CD1c-positive myeloid dendritic cell (primary cell): Measurements from ENCODE around the gene SPIN2B.

Experiments
- DNase-seq: peaks from one replicate; pipeline ENCODE4 v3.0.0-alpha.2; 2016; ENCODE audit errors: extremely low spot score

SPIN2B gene

DNA sequence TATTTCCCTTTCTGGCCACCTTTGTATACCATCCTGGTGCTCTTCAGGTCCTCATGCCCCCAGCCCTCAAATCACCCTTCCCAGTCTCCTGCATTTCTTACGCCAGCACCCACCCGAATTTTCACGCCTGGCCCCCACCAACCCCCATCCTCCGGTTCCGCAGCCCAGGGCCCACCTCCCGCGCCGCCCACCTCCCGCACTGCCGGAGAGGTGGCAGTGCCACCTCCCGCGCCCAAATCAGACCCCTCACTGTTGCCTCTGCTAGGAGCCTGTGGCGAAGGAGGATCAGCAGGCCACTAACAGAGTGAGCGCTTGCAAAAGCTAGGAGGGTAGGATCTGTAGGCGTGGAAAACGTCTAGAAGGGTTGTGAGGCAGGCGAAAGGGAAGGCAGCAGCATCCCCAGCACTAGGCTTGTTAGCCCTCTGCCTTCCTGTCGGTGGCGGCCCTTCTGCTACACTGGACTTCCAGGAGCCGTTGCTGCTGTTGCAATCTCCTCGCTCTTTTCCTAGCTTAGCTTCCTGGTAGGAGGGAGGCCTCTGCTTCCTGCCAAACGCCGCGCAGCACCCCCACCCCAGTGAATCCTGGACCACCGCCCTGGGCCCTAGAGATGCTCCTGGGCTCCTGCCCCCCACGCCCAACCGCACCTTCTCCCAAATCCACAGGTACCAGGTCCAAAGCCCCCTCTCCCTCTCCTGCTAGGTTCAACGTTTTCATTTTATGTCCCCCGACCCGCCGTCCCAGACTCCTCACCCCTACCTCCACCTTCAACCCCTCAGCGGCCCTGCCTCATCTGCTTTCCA, 51.0 kb downstream of the SPIN2B start:
- no peak for DNase-seq
